ENCODE measurements around the gene INAVA. TPM values are rescaled to one million over a fixed set of nuclear protein-coding genes. Genes with fewer than 3 reads are reported as not detected.

INAVA gene, protein sequence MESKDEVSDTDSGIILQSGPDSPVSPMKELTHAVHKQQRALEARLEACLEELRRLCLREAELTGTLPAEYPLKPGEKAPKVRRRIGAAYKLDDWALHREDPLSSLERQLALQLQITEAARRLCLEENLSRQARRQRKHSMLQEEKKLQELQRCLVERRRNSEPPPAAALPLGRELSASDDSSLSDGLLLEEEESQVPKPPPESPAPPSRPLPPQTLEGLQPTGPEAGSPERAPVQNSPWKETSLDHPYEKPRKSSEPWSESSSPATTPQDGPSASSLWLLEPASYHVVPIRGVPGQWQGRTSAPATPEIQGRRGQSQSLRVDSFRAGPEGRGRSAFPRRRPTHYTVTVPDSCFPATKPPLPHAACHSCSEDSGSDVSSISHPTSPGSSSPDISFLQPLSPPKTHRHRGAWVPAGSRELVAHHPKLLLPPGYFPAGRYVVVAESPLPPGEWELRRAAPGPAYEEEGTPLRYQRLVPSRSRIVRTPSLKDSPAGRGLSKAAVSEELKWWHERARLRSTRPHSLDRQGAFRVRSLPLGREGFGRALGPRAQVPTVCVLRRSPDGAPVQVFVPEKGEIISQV
- 0.34 TPM in 1 of 2 replicates, not detected in the other for total RNA-seq
- total RNA-seq (2013): 0.12 TPM
- 0.06 and 0.07 TPM in 2 replicates for polyA plus RNA-seq
- polyA minus RNA-seq: 0.34 and 0.43 TPM in 2 replicates

GRCh38 chr1:200894712-200895442 lies at the start of gene INAVA:
INAVA (plus strand) TSS chr1:200894900; CDS start chr1:200898401, 3,501 bp downstream.
- POLR2A ChIA-PET: no interaction called here
- no peak within 1 kb of the TSS for H2AFZ ChIP-seq (ENCODE audit: insufficient read depth, low read depth, low read length, poor library complexity, severe bottlenecking)
- no peak within 1 kb of the TSS for H3K4me3 Mint-ChIP-seq

More at GRCh38 chr1:200894712-200895442, at the start of gene INAVA:
- Mint-ChIP-seq H3K27ac (no peak within 1 kb of the TSS), H3K27me3 (peaks cover 19% of the 10 kb centered on the region), H3K9me3 (ENCODE audit: insufficient read depth) (no peaks in the 10 kb centered on the region), H3K4me1 (peaks cover 34% of the 10 kb centered on the region)
- Histone ChIP-seq H3K9ac (ENCODE audit: low read length) (no peak within 1 kb of the TSS), H4K20me1 (ENCODE audit: control insufficient read depth, insufficient read depth, low read length, poor library complexity, severe bottlenecking) (no peaks in the 10 kb centered on the region), H3K27me3 (replicated peaks in 1 of 4; ENCODE audit: control extremely low read depth in 1 of 4, control insufficient read depth in 3 of 4, insufficient read depth in 4 of 4, low read length in 3 of 4) (peaks cover 0 to 40% (median 16%) of the 10 kb centered on the region in 4 experiments), H3K4me1 (ENCODE audit: control insufficient read depth in 2 of 2, insufficient read depth in 2 of 2, low read length in 2 of 2) (peaks cover 28 to 38% of the 10 kb centered on the region in 2 donors), H3K4me3 (ENCODE audit: control extremely low read depth in 1 of 5, extremely low read depth in 1 of 5, insufficient read depth in 1 of 5, low read depth in 2 of 5, low read length in 4 of 5) (no peak within 1 kb of the TSS), H3K36me3 (replicated peaks in 1 of 2; ENCODE audit: control extremely low read depth in 1 of 2, control insufficient read depth in 1 of 2, extremely low read depth in 1 of 2, insufficient read depth in 2 of 2, low read length in 1 of 2) (no peaks in the 10 kb centered on the region), H3K9me3 (ENCODE audit: control extremely low read depth in 1 of 3, control insufficient read depth in 2 of 3, insufficient read depth in 1 of 3, low read length in 2 of 3) (no peaks in the 10 kb centered on the region), H3K79me2 (ENCODE audit: control insufficient read depth, insufficient read depth, low read length) (no peaks in the 10 kb centered on the region), H3K4me2 (replicated peaks; ENCODE audit: low read depth, low read length, poor library complexity, severe bottlenecking) (no peak within 1 kb of the TSS), H3K27ac (ENCODE audit: low read length in 2 of 2) (no peak within 1 kb of the TSS)
- 94% methylated on average over 13 of the region's 15 CpGs for WGBS (ENCODE audit: insufficient coverage)
- ATAC-seq (ENCODE audit: low read depth) (no peak), DNase-seq (no peak)
- intact Hi-C loops (cut with micrococcal nuclease): no loop called here
- CTCF ChIA-PET: no interaction called here
- no peak for TF ChIP-seq CTCF (IDR thresholded peaks at IDR 0.05)
- TF ChIP-seq EZH2 (IDR thresholded peaks at IDR 0.05; ENCODE audit: borderline replicate concordance, insufficient read depth, low read depth, low read length, poor library complexity, severe bottlenecking): no peak
